ENCODE data around the gene SNX9.

- TF ChIP-seq WT1 (tag by site-specific recombination; IDR thresholded peaks at IDR 0.05) = no peak
- TF ChIP-seq KLF10 (tag by site-specific recombination; IDR thresholded peaks at IDR 0.05) = no peak
- TF ChIP-seq SP2 (tag by site-specific recombination; IDR thresholded peaks at IDR 0.05) = no peak
- TF ChIP-seq PRDM1 (tag by site-specific recombination; IDR thresholded peaks at IDR 0.05) = no peak
Observed at GRCh38 chr6:157877149-157877548, 54.1 kb downstream of the SNX9 start.

All from HEK293 (cell line).